Kidney epithelial cell (primary cell): ENCODE data around the gene CD34. TPM values are rescaled to one million over a fixed set of nuclear protein-coding genes. Genes with fewer than 3 reads are reported as not detected.

Source experiments
- DNase-seq: peaks from one replicate; pipeline ENCODE4 v3.0.0-alpha.2; 2010; ENCODE audit warnings: low read depth
- H3K27me3 ChIP-seq: 2 replicates; pipeline ENCODE4 v1.6.0; 2011; ENCODE audit warnings: low read length; ENCODE audit not compliant: control insufficient read depth, insufficient read depth
- H3K36me3 ChIP-seq: 2 replicates; pipeline ENCODE4 v1.5.1; 2011; ENCODE audit warnings: low read length; ENCODE audit not compliant: control insufficient read depth, insufficient read depth
- H3K4me3 ChIP-seq: 2 replicates; pipeline ENCODE4 v1.5.1; 2011; ENCODE audit warnings: low read depth, mild to moderate bottlenecking, control low read depth, low read length
- total RNA-seq: library from RNA; depleted of rRNA; stranded (reverse); fragments of >200 nt; gene quantifications from 2 replicates; pipeline ENCODE4 v1.2.3, GENCODE V29; 2015
- TF ChIP-seq, protein P1 (sequence below): IDR thresholded peaks from 2 replicates; pipeline ENCODE4 v1.5.1; 2011; ENCODE audit warnings: mild to moderate bottlenecking, moderate library complexity, low read length, control low read depth, inconsistent platforms; ENCODE audit not compliant: insufficient read depth, poor library complexity, severe bottlenecking

Gene CD34
- total RNA-seq, 1 donor from 2014 or later: 0.04 TPM

DNA sequence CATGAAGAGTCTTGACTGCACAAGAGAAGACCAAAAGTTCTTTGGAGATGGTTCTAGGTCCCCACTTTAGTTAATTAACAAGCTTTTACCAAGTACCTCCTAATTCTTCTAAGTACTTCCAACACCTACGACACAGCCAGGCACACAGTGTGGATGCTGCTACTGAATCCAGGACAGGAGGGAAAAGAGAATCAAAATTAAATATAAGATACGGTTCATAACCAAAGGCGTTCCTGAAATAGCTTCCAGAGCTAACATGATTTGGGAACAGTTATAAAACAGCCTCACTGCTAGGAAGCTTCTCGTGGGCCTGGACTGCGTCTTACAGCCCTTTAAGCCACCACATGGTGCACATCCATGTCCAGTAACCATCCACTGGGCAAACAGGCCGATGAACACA is 75.0 kb downstream of the CD34 start:
- no peak overlapping the region for H3K4me3 ChIP-seq
- H3K27me3 ChIP-seq: no peaks in the 10 kb centered on the region

DNA sequence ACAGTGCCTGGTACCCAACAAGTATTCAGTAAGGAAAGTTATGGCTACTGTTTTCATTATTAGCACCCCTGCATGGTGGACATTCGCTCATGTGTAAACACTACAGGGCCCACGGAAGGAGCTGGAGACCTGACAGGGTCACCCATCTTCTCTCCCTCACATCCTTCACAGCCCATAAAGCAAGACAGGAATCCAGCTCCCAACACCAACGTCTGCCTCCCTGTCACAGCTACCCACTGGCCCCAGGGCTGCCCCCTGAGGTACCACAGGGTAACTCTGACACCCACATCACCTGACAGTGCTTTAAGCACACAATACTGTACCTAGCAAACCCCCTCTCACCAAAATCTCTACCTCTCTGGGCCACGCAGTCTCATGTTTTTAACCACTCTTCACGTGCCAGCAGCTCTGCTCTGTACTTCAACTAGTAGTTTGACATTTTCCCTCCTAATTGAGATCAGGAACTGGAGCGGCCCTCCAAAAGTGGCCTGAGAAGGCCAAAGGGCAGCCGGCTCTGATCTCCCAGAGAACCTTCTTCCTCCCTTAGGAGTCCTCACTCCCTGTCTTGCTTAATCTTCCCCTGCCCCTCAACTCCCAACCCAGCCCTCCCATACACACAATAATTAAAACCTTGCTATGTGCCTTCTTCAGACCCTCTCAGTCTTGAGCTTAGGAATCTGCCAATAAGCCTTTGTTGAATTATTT is 76.8 kb downstream of the CD34 start:
- H3K27me3 ChIP-seq: no peaks in the 10 kb centered on the region
- TF ChIP-seq, protein P1, sequence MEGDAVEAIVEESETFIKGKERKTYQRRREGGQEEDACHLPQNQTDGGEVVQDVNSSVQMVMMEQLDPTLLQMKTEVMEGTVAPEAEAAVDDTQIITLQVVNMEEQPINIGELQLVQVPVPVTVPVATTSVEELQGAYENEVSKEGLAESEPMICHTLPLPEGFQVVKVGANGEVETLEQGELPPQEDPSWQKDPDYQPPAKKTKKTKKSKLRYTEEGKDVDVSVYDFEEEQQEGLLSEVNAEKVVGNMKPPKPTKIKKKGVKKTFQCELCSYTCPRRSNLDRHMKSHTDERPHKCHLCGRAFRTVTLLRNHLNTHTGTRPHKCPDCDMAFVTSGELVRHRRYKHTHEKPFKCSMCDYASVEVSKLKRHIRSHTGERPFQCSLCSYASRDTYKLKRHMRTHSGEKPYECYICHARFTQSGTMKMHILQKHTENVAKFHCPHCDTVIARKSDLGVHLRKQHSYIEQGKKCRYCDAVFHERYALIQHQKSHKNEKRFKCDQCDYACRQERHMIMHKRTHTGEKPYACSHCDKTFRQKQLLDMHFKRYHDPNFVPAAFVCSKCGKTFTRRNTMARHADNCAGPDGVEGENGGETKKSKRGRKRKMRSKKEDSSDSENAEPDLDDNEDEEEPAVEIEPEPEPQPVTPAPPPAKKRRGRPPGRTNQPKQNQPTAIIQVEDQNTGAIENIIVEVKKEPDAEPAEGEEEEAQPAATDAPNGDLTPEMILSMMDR: no peak
- no peak for DNase-seq
- H3K4me3 ChIP-seq: no peak overlapping the region
- H3K36me3 ChIP-seq: no peaks in the 10 kb centered on the region

More for the DNA sequence above, 75.0 kb downstream of the CD34 start:
- DNase-seq: no peak
- H3K36me3 ChIP-seq: no peaks in the 10 kb centered on the region
- TF ChIP-seq, protein P1: no peak

GRCh38 chr1:207833381-207833780 is 77.5 kb downstream of the CD34 start:
- H3K27me3 ChIP-seq: no peaks in the 10 kb centered on the region
- TF ChIP-seq, protein P1: no peak
- H3K36me3 ChIP-seq: no peaks in the 10 kb centered on the region
- no peak for DNase-seq
- no peak overlapping the region for H3K4me3 ChIP-seq

GRCh38 chr1:207832796-207833195 is 78.1 kb downstream of the CD34 start:
- DNase-seq: no peak
- TF ChIP-seq, protein P1: no peak
- Histone ChIP-seq H3K4me3 (no peak overlapping the region), H3K36me3 (no peaks in the 10 kb centered on the region), H3K27me3 (no peaks in the 10 kb centered on the region)

DNA sequence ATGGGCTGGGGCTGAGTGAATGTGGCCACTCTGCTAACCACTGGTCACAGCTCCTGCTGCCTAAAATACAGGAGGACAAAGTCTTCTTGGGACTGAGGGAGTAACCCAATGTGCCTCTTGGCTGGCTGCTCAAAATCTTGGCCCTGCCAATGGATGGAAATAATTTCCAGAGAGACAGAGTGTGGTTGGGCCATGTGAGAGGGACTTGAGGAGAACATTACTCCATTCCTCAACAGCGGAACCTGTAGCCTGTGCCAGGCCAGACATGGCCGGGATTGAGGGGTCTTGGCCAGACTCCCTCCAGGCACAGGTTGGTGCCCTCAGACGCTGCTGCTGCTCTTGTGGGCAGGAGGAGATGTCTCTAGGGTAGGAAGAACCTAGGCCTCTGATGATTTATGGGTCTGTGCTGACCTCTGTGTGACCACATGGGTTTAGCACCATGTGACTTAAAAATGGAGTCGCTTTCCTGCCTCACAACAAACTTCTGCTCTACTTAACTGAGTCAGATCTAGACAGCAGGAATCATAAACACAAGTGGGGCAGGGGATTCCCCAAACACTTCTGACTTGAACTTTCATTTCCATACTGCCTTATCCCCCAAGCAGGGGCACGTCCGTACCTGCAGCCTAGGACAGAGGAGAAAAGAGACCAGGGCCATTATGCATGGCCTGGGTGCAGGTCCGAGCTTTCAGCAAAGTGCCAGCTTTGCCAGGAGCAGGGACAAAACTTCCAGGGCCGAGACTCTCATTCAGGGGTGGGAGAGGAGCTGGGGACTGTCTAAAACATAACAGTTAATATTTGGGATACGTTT is 79.2 kb downstream of the CD34 start:
- Histone ChIP-seq H3K27me3 (no peaks in the 10 kb centered on the region), H3K36me3 (no peaks in the 10 kb centered on the region), H3K4me3 (no peak overlapping the region)
- TF ChIP-seq, protein P1: no peak
- DNase-seq: no peak

Other genes with a start within 250 kb of the CD34 start
- gene CD46, start 159.1 kb downstream of the CD34 start, total RNA-seq: 127 and 138 TPM in 2 replicates